GM12873 (cell line): ENCODE results near the gene CCBE1.

Experiments
- TF ChIP-seq, protein P1 (sequence below): IDR thresholded peaks from 2 replicates; pipeline ENCODE4 v1.5.1; 2012; ENCODE audit warnings: low read depth, mild to moderate bottlenecking, moderate library complexity, low read length, control low read depth; ENCODE audit not compliant: insufficient read depth; ENCODE audit errors: missing control alignments

The CCBE1 gene

GRCh38 chr18:59562751-59563150, 134.5 kb downstream of the CCBE1 start:
- TF ChIP-seq, protein P1, sequence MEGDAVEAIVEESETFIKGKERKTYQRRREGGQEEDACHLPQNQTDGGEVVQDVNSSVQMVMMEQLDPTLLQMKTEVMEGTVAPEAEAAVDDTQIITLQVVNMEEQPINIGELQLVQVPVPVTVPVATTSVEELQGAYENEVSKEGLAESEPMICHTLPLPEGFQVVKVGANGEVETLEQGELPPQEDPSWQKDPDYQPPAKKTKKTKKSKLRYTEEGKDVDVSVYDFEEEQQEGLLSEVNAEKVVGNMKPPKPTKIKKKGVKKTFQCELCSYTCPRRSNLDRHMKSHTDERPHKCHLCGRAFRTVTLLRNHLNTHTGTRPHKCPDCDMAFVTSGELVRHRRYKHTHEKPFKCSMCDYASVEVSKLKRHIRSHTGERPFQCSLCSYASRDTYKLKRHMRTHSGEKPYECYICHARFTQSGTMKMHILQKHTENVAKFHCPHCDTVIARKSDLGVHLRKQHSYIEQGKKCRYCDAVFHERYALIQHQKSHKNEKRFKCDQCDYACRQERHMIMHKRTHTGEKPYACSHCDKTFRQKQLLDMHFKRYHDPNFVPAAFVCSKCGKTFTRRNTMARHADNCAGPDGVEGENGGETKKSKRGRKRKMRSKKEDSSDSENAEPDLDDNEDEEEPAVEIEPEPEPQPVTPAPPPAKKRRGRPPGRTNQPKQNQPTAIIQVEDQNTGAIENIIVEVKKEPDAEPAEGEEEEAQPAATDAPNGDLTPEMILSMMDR: no peak

DNA sequence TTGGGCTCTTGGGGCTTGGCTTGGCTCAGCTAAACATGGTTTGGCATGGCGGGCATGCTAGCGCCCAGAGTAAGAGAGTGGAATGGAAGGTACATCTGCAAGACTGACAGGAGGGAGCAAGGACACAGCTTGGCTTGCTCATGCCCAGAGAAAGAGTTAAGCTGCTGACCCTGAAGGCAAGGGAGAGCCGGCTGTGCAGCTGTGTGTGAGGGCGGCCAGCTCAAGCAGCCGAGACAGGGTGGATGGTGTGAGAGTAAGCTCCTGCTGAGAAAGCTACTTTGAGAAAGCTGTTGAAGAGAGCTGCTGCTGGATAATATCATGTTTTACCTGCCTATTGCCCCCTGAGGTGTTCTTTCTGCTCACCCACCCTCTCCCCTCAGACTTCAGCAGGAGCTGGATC, 135.6 kb downstream of the CCBE1 start:
- TF ChIP-seq, protein P1: no peak

DNA sequence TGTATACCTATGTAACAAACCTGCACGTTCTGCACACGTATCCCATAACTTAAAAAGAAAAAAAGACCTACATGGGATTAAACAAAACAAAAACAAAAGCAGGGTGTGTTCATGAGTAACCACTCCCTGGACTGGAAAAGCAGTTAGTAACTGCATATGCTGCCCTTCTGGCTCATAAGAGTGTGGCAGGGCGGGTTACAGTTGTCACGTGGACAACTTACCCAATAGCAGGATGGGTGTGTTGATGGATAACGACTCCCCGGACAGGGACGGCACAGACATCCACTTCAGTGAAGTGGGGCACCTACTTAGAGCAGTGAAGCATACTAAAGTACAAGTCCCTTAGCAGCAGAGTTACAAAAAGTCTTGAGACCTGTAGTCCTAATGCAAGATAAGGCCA, 136.7 kb downstream of the CCBE1 start:
- TF ChIP-seq, protein P1: no peak

DNA sequence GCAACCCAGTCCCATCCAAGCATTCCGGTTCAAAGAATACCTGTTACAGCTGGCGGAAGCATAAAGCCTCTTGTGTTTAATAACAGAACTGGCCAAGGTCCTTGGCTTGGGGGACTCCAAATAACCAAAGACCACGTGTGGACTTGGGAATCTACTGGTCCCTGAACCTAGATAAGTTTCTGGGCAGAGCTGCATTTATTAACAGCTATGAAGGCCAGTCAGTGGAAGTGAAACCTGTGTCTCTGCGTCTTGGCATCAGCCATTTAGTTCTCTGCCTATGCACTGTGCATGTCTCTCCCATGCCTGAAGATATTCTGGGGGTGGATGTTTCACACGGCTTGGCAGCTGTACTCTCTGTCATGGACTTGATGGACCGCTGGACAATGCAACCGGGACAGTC, 137.7 kb downstream of the CCBE1 start:
- TF ChIP-seq, protein P1: no peak

DNA sequence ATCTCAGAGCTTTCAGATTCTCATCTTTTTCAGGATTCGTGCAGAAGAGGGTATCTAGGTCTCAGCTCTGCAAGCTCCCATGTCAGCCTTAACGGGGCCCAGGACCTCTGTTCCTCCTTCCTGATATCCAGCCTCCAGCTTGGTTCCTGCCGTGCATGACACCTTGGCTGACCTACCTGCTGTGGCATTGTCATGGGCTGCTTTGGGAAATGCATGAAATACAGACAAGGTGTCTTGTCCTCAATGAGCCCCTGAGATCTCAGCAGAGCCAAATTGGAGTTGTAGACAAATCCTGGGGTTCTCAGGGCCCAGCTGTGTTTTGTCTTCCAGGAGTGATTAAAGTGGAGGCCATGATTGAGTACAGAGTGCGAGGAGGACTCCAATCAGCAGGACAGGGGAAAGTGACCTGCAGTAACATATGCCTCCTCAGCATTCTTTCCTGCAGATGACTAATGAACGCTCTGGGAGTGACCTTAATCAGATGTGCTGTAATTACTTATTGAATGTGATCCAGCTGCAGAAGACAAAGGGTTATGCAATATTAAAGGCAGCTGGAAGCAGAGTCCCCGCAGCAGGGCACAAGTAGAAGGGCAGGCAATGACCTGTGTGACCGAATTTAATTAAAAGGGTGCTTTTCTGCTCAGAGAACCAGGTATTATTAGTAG, 141.1 kb downstream of the CCBE1 start:
- TF ChIP-seq, protein P1: no peak

DNA sequence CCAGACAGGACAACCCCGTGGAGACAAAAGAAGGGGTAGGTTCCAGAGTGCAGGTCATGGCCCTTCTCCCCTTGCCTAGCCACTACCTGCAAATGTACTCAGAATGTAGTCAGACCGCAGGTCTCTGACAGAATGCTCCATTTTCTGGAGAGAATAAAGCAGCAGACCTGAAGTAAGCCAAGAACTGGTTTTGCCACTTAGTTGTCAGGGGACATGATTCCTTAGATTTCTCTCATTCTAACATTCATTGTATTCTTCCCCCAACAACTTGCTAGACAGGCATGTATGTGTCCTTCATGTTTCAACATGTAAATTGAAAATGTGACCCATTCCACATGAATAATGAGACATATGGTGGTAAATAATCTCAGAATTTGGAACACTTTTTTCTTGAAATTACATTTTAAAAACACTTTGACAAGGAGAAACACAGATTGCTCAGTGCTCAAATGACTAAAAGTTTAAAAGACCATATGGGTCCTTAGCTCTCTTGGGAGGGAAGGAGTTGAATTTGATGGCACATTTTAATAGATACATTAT, 142.4 kb downstream of the CCBE1 start:
- TF ChIP-seq, protein P1: no peak

GRCh38 chr18:59553273-59553870, 143.9 kb downstream of the CCBE1 start:
- TF ChIP-seq, protein P1: no peak
